HG02759 (cell line): ENCODE measurements around the gene IFT25.

Experiments used
- ATAC-seq: cut with Tn5 transposase; IDR thresholded peaks from one replicate; pipeline ENCODE4 v1.9.1; 2021; ENCODE audit warnings: mild to moderate bottlenecking, moderate library complexity; ENCODE audit not compliant: unreplicated experiment

The IFT25 gene

DNA sequence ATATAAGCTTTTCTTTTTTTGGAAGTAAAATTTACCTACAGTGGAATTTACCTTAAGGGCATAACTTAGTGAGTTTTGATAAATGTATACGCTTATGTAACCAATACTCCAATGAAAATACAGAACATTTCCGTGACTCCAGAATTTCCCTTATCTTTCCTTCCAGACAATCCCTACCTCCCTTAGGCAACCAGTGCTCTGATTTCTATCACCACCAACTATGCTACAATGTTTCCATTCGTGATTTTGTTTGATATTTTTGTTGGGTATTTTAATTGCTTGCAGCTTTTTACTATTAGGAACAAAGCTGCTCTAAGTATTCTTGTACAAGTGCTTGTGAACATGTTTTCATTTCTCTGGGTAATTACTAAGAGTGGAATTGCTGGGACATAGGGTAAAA, 14.6 kb downstream of the IFT25 start:
- ATAC-seq = no peak

GRCh38 chr1:53929246-53929960, 16.1 kb downstream of the IFT25 start:
- no peak for ATAC-seq

DNA sequence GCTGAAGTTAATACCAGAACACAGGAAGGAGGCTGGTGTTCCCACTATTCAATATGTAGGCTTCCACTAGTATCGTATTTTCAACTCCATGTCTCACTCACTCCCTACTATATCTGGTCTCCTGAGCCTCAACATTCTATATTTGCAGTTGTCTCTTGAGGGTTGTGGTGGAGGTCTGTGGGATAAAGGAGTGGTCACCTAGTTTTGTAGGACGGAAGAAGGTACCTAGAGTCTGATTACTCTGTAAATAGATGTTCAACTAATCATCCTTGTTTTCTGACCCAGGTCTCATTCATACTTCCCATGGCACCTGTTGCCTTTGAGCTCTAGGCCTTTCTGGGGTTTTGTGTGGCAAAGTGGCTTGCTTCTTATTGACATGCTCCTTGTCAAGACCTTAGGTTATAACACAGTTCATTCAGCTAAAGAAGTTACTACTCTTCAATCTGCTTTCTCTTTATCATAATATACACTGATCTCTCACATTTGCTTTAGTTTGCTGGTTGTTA, 18.1 kb downstream of the IFT25 start:
- ATAC-seq = no peak

DNA sequence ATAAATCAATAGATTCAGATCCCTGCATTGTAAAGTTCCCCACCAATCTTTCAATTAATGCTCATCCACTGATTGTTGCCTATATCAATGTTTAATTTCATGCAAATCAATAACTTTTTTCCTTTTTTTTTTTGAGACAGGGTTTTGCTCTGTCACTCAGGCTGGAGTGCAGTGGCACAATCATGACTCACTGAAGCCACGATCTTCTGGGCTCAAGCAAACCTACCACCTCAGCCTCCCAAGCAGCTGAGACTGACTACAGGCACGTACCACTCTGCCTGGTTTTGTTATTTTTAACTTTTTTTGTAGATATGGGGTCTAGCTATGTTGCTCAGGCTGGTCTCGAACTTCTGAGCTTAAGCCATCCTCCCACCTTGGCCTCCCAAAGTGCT, 25.8 kb downstream of the IFT25 start:
- no peak for ATAC-seq

DNA sequence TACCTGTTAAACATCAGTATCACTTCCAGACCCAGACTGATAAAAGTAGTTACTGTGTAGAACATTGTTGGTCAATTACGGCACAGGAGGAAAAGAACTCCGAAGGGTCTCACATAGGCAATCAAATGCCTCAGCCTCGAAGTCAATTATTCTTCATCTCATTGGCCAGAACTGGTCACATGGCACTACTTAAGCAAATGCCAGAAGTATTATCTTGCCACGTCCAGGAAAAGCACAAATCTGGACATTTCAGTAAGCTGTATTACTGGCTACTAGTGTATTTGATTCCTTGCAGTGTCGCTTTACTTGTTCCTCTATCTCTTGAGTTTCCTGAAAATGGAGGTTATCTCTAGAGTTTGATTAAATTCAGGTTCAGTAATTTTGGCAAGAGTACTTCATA, 27.2 kb downstream of the IFT25 start:
- no peak for ATAC-seq

GRCh38 chr1:53913352-53914033, 32.0 kb downstream of the IFT25 start:
- ATAC-seq = no peak

GRCh38 chr1:53911442-53911841, 34.1 kb downstream of the IFT25 start:
- ATAC-seq = no peak

DNA sequence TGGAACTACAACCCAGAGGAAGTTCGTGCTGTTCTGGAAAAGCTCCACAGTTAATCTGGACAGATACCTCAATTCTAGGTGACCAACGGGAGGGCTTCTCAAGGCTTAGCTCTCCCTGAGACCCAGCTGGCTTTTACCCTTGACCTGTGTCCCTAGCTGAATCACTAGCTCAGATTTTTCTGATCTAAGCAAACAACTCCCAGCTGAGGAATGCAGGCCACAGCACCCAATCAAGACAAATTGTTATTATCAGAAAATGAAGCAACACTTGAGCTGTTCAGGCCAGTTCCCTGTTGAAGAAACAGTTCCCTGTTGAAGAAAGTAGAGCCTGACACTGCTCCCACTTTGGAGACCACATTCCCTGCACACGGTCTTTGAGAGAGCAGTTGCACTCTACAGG, 35.6 kb downstream of the IFT25 start:
- ATAC-seq = no peak

GRCh38 chr1:53906121-53906520, 39.4 kb downstream of the IFT25 start:
- ATAC-seq = no peak

GRCh38 chr1:53905509-53905908, 40.0 kb downstream of the IFT25 start:
- no peak for ATAC-seq

DNA sequence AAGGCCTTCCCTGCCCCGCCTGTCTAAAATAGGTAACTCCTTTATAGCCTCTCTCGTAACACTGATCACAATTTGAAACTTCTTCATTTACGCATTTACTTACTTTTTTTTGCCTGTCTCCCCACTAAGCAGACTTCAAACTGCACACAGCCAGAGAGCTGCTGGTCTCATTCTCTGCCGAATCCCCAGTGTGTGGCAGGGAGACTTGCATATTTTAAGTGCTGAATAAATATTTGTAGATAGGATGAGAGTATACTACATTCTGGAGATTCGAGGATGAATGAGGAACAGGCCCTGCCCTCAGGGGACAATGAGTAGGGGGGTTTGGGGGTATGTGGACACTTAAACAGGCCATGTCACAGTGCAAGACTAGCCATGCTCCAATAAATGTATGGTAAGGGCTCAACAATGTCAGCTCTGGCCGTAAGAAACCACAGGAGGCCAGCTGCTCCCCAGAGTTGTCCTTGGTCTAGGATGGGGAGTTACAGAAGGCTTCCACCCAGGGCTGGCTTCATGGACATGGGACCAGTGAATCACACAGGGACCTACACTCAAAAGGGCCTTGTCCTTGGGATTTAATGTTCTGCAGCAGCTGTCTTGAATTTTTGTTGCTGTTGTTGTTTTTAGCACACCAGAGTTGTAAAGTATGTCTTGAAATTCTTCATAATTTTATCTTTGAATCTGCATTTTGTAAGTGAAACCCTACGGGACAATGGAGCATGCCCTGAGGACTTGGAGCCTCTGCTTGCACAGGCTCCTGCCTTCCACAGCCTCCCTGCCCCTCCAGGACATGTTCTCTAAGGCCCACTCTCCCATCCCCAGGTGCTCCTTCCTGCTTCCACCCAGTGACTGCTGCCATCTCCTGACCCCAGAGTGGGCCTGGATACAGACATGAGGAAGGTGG, 43.0 kb downstream of the IFT25 start:
- no peak for ATAC-seq

DNA sequence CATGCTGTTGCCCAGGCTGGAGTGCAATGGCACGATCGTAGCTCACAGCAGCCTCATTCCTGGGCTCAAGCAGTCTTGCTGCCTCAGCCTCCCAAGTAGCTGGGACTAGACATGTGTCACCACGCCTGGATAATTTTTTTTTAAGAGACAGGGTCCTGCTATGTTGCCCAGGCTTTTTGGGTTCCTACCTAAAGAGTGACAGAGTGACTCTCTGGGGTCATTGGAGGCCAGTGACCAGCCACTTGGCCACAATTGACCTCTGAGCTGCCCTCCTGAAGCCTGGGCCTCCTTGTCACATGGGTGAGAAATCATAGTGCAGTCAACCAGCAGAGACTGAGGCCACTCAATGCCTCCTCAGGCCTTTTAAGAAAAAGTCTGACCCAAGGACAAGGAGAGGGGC, 45.8 kb downstream of the IFT25 start:
- ATAC-seq = no peak

- no peak for ATAC-seq
Observed at GRCh38 chr1:53899206-53899628, 46.3 kb downstream of the IFT25 start.

- ATAC-seq = no peak
Observed at GRCh38 chr1:53896635-53897229, 48.8 kb downstream of the IFT25 start.

DNA sequence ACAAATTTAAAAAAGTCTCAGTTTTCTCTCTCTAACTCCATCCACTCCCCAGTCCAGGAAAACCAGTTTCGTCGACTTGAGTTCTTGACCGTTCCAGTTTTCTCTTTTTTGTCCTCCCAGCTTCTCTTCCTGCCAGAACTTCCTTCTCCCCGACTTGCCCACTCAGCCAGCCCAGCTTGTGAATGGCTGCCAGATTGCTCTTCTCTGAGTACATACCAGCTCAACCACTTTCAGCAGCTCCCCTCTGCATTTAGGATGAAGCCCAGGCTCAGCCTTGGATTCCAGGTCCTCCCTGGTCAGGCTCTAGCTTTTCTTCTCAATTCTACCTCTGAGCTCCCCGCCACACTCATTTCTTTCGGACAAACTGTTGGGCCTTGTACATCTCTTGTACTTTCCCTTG, 50.1 kb downstream of the IFT25 start:
- no peak for ATAC-seq

DNA sequence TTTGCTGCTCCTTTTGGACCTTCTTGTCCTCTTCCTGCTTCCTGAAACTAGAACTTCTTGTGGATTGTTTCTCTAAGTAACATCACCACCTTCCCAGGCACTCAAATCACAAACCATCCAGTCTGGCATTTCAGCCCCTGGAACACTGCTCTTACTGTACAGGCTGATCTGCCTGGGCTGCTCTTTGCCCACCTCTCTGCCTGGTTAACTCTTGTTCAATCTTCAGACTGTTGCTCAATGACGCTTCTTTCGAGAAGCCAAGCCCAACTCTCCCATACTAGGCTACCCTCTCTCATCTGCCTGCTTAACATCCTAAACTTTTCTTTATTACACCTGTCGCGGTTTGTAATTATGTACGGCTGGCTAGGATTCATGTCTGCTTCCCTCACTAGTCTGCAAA, 50.9 kb downstream of the IFT25 start:
- ATAC-seq = no peak

- ATAC-seq = no peak
Observed at GRCh38 chr1:53893999-53894636, 51.4 kb downstream of the IFT25 start, which contains the start of gene DIO1. TSS of gene DIO1 (plus strand) at chr1:53894187. CDS start at chr1:53894211, 24 bp downstream.

- ATAC-seq = no peak
Observed at GRCh38 chr1:53892911-53893310, 52.6 kb downstream of the IFT25 start.

- ATAC-seq = no peak
Observed at GRCh38 chr1:53891678-53892077, 53.8 kb downstream of the IFT25 start.

DNA sequence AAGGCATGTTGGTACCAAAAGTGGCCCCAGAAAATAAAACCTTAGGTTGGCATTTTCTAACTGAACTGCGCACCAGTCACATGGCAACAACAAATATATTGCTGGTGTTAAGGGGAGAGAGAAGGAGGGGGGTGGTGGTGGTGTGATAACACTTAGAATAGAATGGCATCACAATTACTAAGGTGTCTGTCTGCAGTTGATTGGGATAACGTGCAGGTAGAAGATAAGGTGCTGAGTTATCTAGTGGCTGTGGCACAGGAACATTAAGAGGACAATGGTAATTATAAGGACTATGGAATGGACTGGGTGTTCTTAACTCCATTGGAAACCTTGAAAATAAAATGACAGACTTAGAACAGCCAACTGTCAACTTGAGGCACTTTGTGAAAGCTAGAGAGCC, 54.5 kb downstream of the IFT25 start:
- no peak for ATAC-seq
